ENCODE measurements around the gene XXYLT1. TPM values are rescaled to one million over a fixed set of nuclear protein-coding genes. Genes with fewer than 3 reads are reported as not detected.
A peak's percentile ranks its signal among the peaks of the same experiment; 100 is the strongest.
"Not testable (repeated sequence)": the region's sequence is repeated elsewhere in the genome, so short reads cannot be mapped to it uniquely, and the experiment has no call there.

XXYLT1 gene
- total RNA-seq, 1 donor from 2014 or later: 14.5 TPM

DNA sequence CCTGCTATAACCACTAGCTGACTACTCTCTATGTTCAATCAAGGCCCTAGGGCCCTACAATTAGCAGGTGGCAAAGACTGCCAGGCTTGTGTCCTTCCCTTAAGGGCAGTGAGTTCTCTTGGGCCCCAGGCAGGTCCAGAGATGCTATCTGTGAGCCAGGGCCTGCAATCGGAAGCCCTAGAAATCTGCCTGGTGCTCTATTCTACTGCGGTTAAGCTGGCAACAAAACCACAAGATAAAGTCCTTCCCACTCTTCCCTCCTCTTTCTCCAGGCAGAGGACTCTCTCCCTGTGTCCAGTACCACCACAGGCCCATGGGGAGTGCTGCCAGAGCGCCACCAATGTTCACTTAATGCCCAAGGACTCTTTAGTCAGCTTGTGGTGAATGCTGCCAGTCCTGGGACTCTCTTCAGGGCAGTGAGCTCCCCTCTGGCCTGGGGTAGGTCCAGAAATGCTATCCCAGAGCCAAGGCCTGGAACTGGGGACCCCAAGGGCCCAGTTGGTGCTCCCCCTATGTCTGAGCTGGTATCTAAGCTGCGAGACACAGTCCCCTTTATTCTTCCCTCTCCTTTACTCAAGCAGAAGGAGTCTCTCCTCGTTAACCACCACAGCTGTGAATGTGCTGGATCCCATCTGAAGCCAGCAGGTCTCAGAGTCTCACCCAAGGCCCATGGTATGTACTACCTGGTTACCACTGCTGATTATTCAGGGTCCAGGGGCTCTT is 34.7 kb downstream of the XXYLT1 start:
- TF ChIP-seq POLR2A (IDR thresholded peaks at IDR 0.05) (no peak), POLR2AphosphoS5 (IDR thresholded peaks at IDR 0.05; ENCODE audit: insufficient read depth in 1 of 2, low read depth in 1 of 2) (no peak)
- TF ChIP-seq, protein P1, sequence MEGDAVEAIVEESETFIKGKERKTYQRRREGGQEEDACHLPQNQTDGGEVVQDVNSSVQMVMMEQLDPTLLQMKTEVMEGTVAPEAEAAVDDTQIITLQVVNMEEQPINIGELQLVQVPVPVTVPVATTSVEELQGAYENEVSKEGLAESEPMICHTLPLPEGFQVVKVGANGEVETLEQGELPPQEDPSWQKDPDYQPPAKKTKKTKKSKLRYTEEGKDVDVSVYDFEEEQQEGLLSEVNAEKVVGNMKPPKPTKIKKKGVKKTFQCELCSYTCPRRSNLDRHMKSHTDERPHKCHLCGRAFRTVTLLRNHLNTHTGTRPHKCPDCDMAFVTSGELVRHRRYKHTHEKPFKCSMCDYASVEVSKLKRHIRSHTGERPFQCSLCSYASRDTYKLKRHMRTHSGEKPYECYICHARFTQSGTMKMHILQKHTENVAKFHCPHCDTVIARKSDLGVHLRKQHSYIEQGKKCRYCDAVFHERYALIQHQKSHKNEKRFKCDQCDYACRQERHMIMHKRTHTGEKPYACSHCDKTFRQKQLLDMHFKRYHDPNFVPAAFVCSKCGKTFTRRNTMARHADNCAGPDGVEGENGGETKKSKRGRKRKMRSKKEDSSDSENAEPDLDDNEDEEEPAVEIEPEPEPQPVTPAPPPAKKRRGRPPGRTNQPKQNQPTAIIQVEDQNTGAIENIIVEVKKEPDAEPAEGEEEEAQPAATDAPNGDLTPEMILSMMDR (IDR thresholded peaks at IDR 0.05): no peak
- Histone ChIP-seq H3K36me3 (no peaks in the 10 kb centered on the region), H3K4me1 (peaks cover 12% of the 10 kb centered on the region), H3K4me3 (no peak overlapping the region), H3K27me3 (no peaks in the 10 kb centered on the region), H3K27ac (no peak overlapping the region), H3K9me3 (no peaks in the 10 kb centered on the region)
- intact Hi-C loops (cut with DNase I): no loop called here
- peak; percentile 70 to 72 for DNase-seq (ENCODE audit: extremely low spot score in 2 of 2)

DNA sequence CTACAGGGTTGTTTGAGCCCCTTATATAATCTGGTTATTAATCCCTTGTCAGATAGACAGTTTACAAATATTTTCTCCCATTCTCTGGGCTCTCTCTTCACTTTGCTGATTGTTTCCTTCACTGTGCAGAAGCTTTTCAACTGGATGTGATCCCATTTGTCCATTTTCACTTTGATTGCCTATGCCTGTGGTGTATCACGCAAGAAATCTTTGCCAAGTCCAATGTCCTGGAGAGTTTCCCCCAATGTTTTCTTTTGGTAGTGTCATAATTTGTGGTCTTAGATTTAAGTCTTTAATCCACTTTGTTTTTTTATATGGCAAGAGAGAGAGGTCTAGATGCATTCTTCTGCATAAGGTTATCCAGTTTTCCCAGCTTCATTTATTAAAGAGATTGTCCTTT is 40.7 kb downstream of the XXYLT1 start:
- Histone ChIP-seq H3K4me3 (no peak overlapping the region), H3K36me3 (no peaks in the 10 kb centered on the region), H3K4me1 (no peaks in the 10 kb centered on the region), H3K9me3 (no peaks in the 10 kb centered on the region), H3K27me3 (no peaks in the 10 kb centered on the region), H3K27ac (no peak overlapping the region)
- TF ChIP-seq POLR2A (IDR thresholded peaks at IDR 0.05): no peak
- intact Hi-C loops (cut with DNase I): no loop called here
- peak in 1 of 2 donors; percentile 6 for DNase-seq (ENCODE audit: extremely low spot score in 2 of 2)

DNA sequence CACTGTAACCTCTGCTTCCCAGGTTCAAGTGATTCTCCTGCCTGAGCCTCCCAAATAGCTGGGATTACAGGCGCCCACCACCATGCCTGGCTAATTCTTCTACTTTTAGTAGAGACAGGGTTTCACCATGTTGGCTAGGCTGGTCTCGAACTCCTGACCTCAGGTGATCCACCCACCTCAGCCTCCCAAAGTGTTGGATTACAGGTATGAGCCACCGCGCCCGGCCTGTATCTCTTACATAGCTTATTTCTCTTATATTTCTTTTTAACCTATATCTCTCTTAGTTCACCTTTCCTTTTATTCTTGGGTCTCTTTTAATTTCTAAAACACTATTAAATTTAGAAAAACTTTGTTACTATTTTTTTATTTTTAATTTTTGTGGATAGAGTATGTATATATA is 42.1 kb downstream of the XXYLT1 start:
- H3K36me3 ChIP-seq; H3K9me3 ChIP-seq; H3K4me3 ChIP-seq; H3K27ac ChIP-seq; H3K27me3 ChIP-seq; H3K4me1 ChIP-seq; intact Hi-C loops (cut with DNase I): not testable (repeated sequence)
- peak in 1 of 2 donors; percentile 5 for DNase-seq (ENCODE audit: extremely low spot score in 2 of 2)

DNA sequence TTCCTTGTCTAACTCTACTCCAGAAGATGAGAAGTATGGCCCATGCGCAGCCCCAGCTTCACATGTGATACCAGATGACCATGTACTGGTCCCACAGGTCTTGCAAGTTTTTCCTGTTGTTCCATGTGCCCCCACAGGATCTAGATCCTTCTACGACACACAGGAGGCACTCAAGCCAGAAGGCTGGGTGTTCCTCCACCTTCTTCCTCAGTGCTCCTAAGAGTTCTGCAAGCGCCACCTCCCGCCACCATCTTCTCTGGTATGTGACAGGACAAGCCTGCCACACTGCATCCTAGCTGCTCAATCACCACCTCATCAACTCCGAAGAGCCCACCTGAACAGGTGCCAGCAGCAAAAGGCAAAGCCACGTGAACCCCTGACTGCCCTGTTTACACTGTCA is 43.1 kb downstream of the XXYLT1 start:
- Histone ChIP-seq H3K36me3 (no peaks in the 10 kb centered on the region), H3K27ac (no peak overlapping the region), H3K4me1 (peaks cover 19% of the 10 kb centered on the region), H3K27me3 (no peaks in the 10 kb centered on the region), H3K4me3 (no peak overlapping the region), H3K9me3 (no peaks in the 10 kb centered on the region)
- TF ChIP-seq, protein P1 (IDR thresholded peaks at IDR 0.05): no peak
- no peak for TF ChIP-seq POLR2AphosphoS5 (IDR thresholded peaks at IDR 0.05; ENCODE audit: insufficient read depth in 1 of 2, low read depth in 1 of 2)
- TF ChIP-seq POLR2A (IDR thresholded peaks at IDR 0.05): no peak
- intact Hi-C loops (cut with DNase I): no loop called here
- DNase-seq (ENCODE audit: extremely low spot score in 2 of 2): peak; percentile 52 to 54

DNA sequence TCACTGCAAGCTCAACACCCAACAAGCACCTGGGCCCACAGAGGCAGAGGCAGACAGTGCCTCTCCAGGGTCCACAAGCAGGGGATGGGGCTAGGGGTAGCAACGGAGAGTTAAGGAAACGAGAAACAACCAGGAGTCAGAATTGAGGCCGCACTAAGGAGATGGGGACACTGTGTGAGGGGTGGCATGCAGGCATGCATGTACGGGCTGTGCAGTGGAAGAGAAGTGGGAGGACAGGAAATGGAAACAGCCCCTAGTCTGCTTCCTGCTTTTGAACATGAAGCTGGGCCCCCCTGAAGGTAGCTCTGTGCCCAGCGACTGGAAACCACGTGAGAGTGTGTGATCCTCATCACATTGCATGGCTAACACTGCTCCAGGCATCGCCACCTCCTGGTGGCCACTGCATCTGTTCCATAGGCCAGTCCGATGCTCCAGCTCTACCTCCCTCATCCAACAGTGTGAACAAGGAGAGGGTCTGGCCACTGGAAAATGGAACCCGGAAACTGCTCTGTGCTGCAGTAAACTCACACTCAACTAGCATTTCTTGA is 44.0 kb downstream of the XXYLT1 start:
- H3K4me1 ChIP-seq: peaks cover 22% of the 10 kb centered on the region
- TF ChIP-seq POLR2A (IDR thresholded peaks at IDR 0.05) (no peak), POLR2AphosphoS5 (IDR thresholded peaks at IDR 0.05; ENCODE audit: insufficient read depth in 1 of 2, low read depth in 1 of 2) (no peak)
- TF ChIP-seq, protein P1 (IDR thresholded peaks at IDR 0.05): no peak
- no peak overlapping the region for H3K27ac ChIP-seq
- H3K36me3 ChIP-seq: no peaks in the 10 kb centered on the region
- H3K27me3 ChIP-seq: no peaks in the 10 kb centered on the region
- no peak overlapping the region for H3K4me3 ChIP-seq
- peak in 1 of 2 donors; percentile 67 for DNase-seq (ENCODE audit: extremely low spot score in 2 of 2)
- no peaks in the 10 kb centered on the region for H3K9me3 ChIP-seq
- intact Hi-C loops (cut with DNase I): no loop called here

DNA sequence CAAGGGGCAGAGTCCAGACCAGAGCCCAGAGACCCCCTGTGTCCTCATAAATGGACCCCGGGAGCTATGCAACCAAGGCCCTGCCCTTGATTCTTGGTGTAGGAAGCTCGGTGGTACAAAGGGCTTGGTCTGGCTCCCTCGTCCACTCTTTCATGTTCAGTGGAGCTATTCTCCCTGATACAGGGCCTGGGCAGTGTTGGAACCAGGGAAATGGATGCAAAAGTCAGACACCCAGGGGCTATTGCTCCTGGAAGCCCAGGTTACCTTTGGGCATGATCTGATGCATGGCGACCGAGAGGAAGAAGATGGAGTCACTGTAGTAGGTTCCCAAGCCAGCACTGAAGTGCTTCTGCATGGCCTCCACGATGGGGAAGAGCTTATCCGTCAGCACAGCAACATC is 44.5 kb downstream of the XXYLT1 start:
- peaks cover 27% of the 10 kb centered on the region for H3K4me1 ChIP-seq
- H3K4me3 ChIP-seq: no peak overlapping the region
- no peaks in the 10 kb centered on the region for H3K9me3 ChIP-seq
- no peaks in the 10 kb centered on the region for H3K27me3 ChIP-seq
- no peak for TF ChIP-seq POLR2A (IDR thresholded peaks at IDR 0.05)
- no peak for TF ChIP-seq POLR2AphosphoS5 (IDR thresholded peaks at IDR 0.05; ENCODE audit: insufficient read depth in 1 of 2, low read depth in 1 of 2)
- TF ChIP-seq, protein P1 (IDR thresholded peaks at IDR 0.05): no peak
- H3K27ac ChIP-seq: no peak overlapping the region
- intact Hi-C loops (cut with DNase I): no loop called here
- peak; percentile 52 to 77 for DNase-seq (ENCODE audit: extremely low spot score in 2 of 2)
- no peaks in the 10 kb centered on the region for H3K36me3 ChIP-seq

All from vagina (tissue), 2 donors.